ENCODE measurements around the gene ARAP3. TPM values are rescaled to one million over a fixed set of nuclear protein-coding genes. Genes with fewer than 3 reads are reported as not detected.

ARAP3 gene
- polyA plus RNA-seq, 3 donors, result 1.2 to 18.2 (median 2.2) TPM

GRCh38 chr5:141647851-141648250 lies 34.2 kb downstream of the ARAP3 start:
- Mint-ChIP-seq H3K27me3 (ENCODE audit: low read depth in 3 of 3) (peaks cover 0 to 2% (median 0%) of the 10 kb centered on the region in 3 donors), H3K4me1 (peaks cover 30% of the 10 kb centered on the region), H3K4me3 (no peak overlapping the region), H3K9me3 (no peaks in the 10 kb centered on the region), H3K36me3 (peaks cover 53 to 54% of the 10 kb centered on the region in 2 donors), H3K27ac (no peak overlapping the region)
- 100% methylated on average over 1 of the region's 3 CpGs for WGBS (ENCODE audit: insufficient coverage)
- no peak overlapping the region for H3K9ac ChIP-seq (ENCODE audit: insufficient read depth, low read length, poor library complexity, severe bottlenecking)
- H3K4me1 ChIP-seq (ENCODE audit: control insufficient read depth in 1 of 2, insufficient read depth in 2 of 2, low read length in 2 of 2), result peaks cover 13 to 26% of the 10 kb centered on the region in 2 donors
- no peaks in the 10 kb centered on the region for H3K9me3 ChIP-seq (replicated peaks in 1 of 2; ENCODE audit: control insufficient read depth in 1 of 2, insufficient read depth in 1 of 2, low read length in 2 of 2)
- no peaks in the 10 kb centered on the region for H3K27me3 ChIP-seq (ENCODE audit: control insufficient read depth in 2 of 2, insufficient read depth in 2 of 2, low read length in 2 of 2)
- H3K79me2 ChIP-seq (ENCODE audit: insufficient read depth, low read length), result no peaks in the 10 kb centered on the region
- H4K20me1 ChIP-seq (ENCODE audit: insufficient read depth, low read length), result no peaks in the 10 kb centered on the region
- H2AFZ ChIP-seq (ENCODE audit: insufficient read depth, low read depth, low read length, poor library complexity, severe bottlenecking), result no peak overlapping the region
- no peak for DNase-seq
- H3K4me2 ChIP-seq (replicated peaks; ENCODE audit: extremely low read depth, low read length, poor library complexity, severe bottlenecking), result no peak overlapping the region
- no peak overlapping the region for H3K27ac ChIP-seq (ENCODE audit: low read depth in 1 of 2, low read length in 2 of 2)
- H3K36me3 ChIP-seq (replicated peaks in 1 of 2; ENCODE audit: control insufficient read depth in 1 of 2, insufficient read depth in 2 of 2, low read length in 2 of 2), result peaks cover 36 to 56% of the 10 kb centered on the region in 2 donors
- TF ChIP-seq CTCF (IDR thresholded peaks at IDR 0.05), result no peak
- no peak overlapping the region for H3K4me3 ChIP-seq (replicated peaks in 1 of 3; ENCODE audit: low read depth in 2 of 3, low read length in 3 of 3)
- intact Hi-C loops (cut with micrococcal nuclease), result no loop called here

- Mint-ChIP-seq H3K27ac (no peak overlapping the region), H3K4me3 (no peak overlapping the region), H3K27me3 (ENCODE audit: low read depth in 3 of 3) (peaks cover 0 to 2% (median 0%) of the 10 kb centered on the region in 3 donors), H3K36me3 (peaks cover 53 to 59% of the 10 kb centered on the region in 2 donors), H3K9me3 (no peaks in the 10 kb centered on the region), H3K4me1 (peaks cover 30% of the 10 kb centered on the region)
- peaks cover 13 to 29% of the 10 kb centered on the region in 2 donors for H3K4me1 ChIP-seq (ENCODE audit: control insufficient read depth in 1 of 2, insufficient read depth in 2 of 2, low read length in 2 of 2)
- no peak for DNase-seq
- no peak overlapping the region for H3K4me3 ChIP-seq (replicated peaks in 1 of 3; ENCODE audit: low read depth in 2 of 3, low read length in 3 of 3)
- no peaks in the 10 kb centered on the region for H4K20me1 ChIP-seq (ENCODE audit: insufficient read depth, low read length)
- no peak overlapping the region for H3K27ac ChIP-seq (ENCODE audit: low read depth in 1 of 2, low read length in 2 of 2)
- WGBS (ENCODE audit: insufficient coverage), result 100% methylated on average over 3 of the region's 5 CpGs
- H3K27me3 ChIP-seq (ENCODE audit: control insufficient read depth in 2 of 2, insufficient read depth in 2 of 2, low read length in 2 of 2), result no peaks in the 10 kb centered on the region
- no peaks in the 10 kb centered on the region for H3K79me2 ChIP-seq (ENCODE audit: insufficient read depth, low read length)
- H3K9ac ChIP-seq (ENCODE audit: insufficient read depth, low read length, poor library complexity, severe bottlenecking), result no peak overlapping the region
- TF ChIP-seq CTCF (IDR thresholded peaks at IDR 0.05), result no peak
- H3K4me2 ChIP-seq (replicated peaks; ENCODE audit: extremely low read depth, low read length, poor library complexity, severe bottlenecking), result no peak overlapping the region
- peaks cover 36 to 57% of the 10 kb centered on the region in 2 donors for H3K36me3 ChIP-seq (replicated peaks in 1 of 2; ENCODE audit: control insufficient read depth in 1 of 2, insufficient read depth in 2 of 2, low read length in 2 of 2)
- intact Hi-C loops (cut with micrococcal nuclease), result no loop called here
- no peaks in the 10 kb centered on the region for H3K9me3 ChIP-seq (replicated peaks in 1 of 2; ENCODE audit: control insufficient read depth in 1 of 2, insufficient read depth in 1 of 2, low read length in 2 of 2)
- H2AFZ ChIP-seq (ENCODE audit: insufficient read depth, low read depth, low read length, poor library complexity, severe bottlenecking), result no peak overlapping the region
These were observed 34.8 kb downstream of the ARAP3 start for GRCh38 chr5:141647242-141647641.
